ENCODE results near the gene NKAIN2. TPM values are rescaled to one million over a fixed set of nuclear protein-coding genes. Genes with fewer than 3 reads are reported as not detected.

The NKAIN2 gene
- total RNA-seq, 2 donors from 2014 or later = 0.68 TPM; not detected in 1

DNA sequence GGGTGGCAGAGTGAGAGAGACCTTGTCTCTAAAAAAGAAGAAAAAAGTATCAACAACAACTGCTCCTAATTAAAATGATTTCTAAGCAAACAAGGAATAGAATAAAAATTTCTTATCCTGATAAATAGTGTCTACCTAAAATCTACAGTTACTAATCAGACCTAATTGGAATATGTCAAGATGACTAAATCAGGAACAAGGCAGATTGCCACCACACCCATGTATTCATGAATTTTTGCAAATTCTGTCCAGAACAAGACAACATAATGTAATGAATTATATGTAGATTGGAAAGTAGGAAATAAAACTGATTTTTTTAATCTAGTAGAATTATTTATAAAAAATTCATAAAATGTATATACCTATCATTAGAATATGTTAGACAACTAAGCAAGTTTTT lies 339.8 kb downstream of the NKAIN2 start:
- DNase-seq (ENCODE audit: low spot score) = no peak
- intact Hi-C loops (cut with DNase I) = no loop called here
- Histone ChIP-seq H3K36me3 (no peaks in the 10 kb centered on the region), H3K9me3 (no peaks in the 10 kb centered on the region), H3K27ac (no peak overlapping the region), H3K27me3 (replicated peaks; ENCODE audit: insufficient read depth) (no peaks in the 10 kb centered on the region), H3K4me1 (replicated peaks) (no peaks in the 10 kb centered on the region), H3K4me3 (no peak overlapping the region)
- TF ChIP-seq CTCF (IDR thresholded peaks at IDR 0.05) (no peak), POLR2A (IDR thresholded peaks at IDR 0.05) (no peak), POLR2AphosphoS5 (IDR thresholded peaks at IDR 0.05) (no peak)

- no peak overlapping the region for H3K4me3 ChIP-seq
- WGBS = 18% methylated on average over 5 of the region's 5 CpGs
- no peaks in the 10 kb centered on the region for H3K27me3 ChIP-seq (replicated peaks; ENCODE audit: insufficient read depth)
Measured at GRCh38 chr6:124147621-124148020, 344.0 kb downstream of the NKAIN2 start.

GRCh38 chr6:124148236-124148957 lies 344.7 kb downstream of the NKAIN2 start:
- H3K27me3 ChIP-seq (replicated peaks; ENCODE audit: insufficient read depth) = no peaks in the 10 kb centered on the region
- WGBS = 57% methylated on average over 2 of the region's 2 CpGs
- intact Hi-C loops (cut with DNase I) = no loop called here

More at GRCh38 chr6:124147621-124148020, 344.0 kb downstream of the NKAIN2 start:
- H3K4me1 ChIP-seq (replicated peaks) = no peaks in the 10 kb centered on the region
- DNase-seq (ENCODE audit: low spot score) = no peak
- TF ChIP-seq CTCF (IDR thresholded peaks at IDR 0.05) = no peak
- no peak for TF ChIP-seq POLR2AphosphoS5 (IDR thresholded peaks at IDR 0.05)
- no peak for TF ChIP-seq POLR2A (IDR thresholded peaks at IDR 0.05)
- H3K27ac ChIP-seq = no peak overlapping the region
- no peaks in the 10 kb centered on the region for H3K9me3 ChIP-seq
- intact Hi-C loops (cut with DNase I) = no loop called here
- H3K36me3 ChIP-seq = no peaks in the 10 kb centered on the region

GRCh38 chr6:124149646-124150045 lies 346.0 kb downstream of the NKAIN2 start:
- no peak for DNase-seq (ENCODE audit: low spot score)
- H3K4me3 ChIP-seq = no peak overlapping the region
- TF ChIP-seq CTCF (IDR thresholded peaks at IDR 0.05) = no peak
- no peak for TF ChIP-seq POLR2A (IDR thresholded peaks at IDR 0.05)
- no peak for TF ChIP-seq POLR2AphosphoS5 (IDR thresholded peaks at IDR 0.05)
- intact Hi-C loops (cut with DNase I) = no loop called here
- H3K27me3 ChIP-seq (replicated peaks; ENCODE audit: insufficient read depth) = no peaks in the 10 kb centered on the region
- 84% methylated on average over 4 of the region's 4 CpGs for WGBS
- no peaks in the 10 kb centered on the region for H3K4me1 ChIP-seq (replicated peaks)
- H3K9me3 ChIP-seq = no peaks in the 10 kb centered on the region
- no peak overlapping the region for H3K27ac ChIP-seq
- no peaks in the 10 kb centered on the region for H3K36me3 ChIP-seq

More at GRCh38 chr6:124148236-124148957, 344.7 kb downstream of the NKAIN2 start:
- Histone ChIP-seq H3K36me3 (no peaks in the 10 kb centered on the region), H3K27ac (no peak overlapping the region), H3K4me3 (no peak overlapping the region), H3K4me1 (replicated peaks) (no peaks in the 10 kb centered on the region), H3K9me3 (no peaks in the 10 kb centered on the region)
- TF ChIP-seq POLR2A (IDR thresholded peaks at IDR 0.05) = no peak
- TF ChIP-seq POLR2AphosphoS5 (IDR thresholded peaks at IDR 0.05) = no peak
- no peak for TF ChIP-seq CTCF (IDR thresholded peaks at IDR 0.05)
- no peak for DNase-seq (ENCODE audit: low spot score)

DNA sequence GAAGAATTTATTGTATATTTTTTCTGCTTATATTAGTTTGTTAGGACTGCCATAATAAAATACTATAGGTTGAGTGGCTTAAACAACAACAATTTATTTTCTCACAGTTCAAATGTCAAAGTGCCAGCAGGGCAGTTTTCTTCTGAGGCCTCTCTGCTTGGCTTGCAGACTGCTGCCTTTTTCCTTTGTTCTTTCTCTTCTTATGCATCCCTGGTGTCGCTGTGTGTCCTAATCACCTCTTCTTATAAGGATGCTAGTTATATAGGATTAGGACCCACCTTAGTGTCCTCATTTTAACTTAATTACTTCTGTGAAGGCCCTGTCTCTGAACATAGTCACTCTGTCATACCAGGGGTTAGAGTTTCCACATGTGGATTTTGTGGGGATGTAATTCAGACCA lies 354.4 kb downstream of the NKAIN2 start:
- intact Hi-C loops (cut with DNase I) = no loop called here
- WGBS = 63% methylated on average over 1 of the region's 1 CpG

More for the DNA sequence above, 354.4 kb downstream of the NKAIN2 start:
- no peak overlapping the region for H3K4me3 ChIP-seq
- H3K4me1 ChIP-seq (replicated peaks) = no peaks in the 10 kb centered on the region
- no peaks in the 10 kb centered on the region for H3K36me3 ChIP-seq
- TF ChIP-seq POLR2AphosphoS5 (IDR thresholded peaks at IDR 0.05) = no peak
- TF ChIP-seq POLR2A (IDR thresholded peaks at IDR 0.05) = no peak
- TF ChIP-seq CTCF (IDR thresholded peaks at IDR 0.05) = no peak
- no peaks in the 10 kb centered on the region for H3K27me3 ChIP-seq (replicated peaks; ENCODE audit: insufficient read depth)
- no peaks in the 10 kb centered on the region for H3K9me3 ChIP-seq
- no peak for DNase-seq (ENCODE audit: low spot score)
- H3K27ac ChIP-seq = no peak overlapping the region
